IMR-90 (cell line): ENCODE results near the gene USH1G.

Experiments used
- CEBPB ChIP-seq: IDR thresholded peaks from 2 replicates; pipeline ENCODE4 v1.6.1; 2012; ENCODE audit warnings: low read depth, low read length, improper control_type of control experiment
- CTCF ChIP-seq: conservative IDR thresholded peaks from 2 replicates; pipeline ENCODE4 v1.5.1; 2012; ENCODE audit warnings: mild to moderate bottlenecking, low read depth, low read length, improper control_type of control experiment
- ELK1 ChIP-seq: fragments of 150-350 bp; IDR thresholded peaks from 2 replicates; pipeline ENCODE4 v1.6.1; 2016; ENCODE audit warnings: low read depth, mild to moderate bottlenecking, low read length, moderate library complexity, borderline replicate concordance
- FOS ChIP-seq: fragments of 150-350 bp; IDR thresholded peaks from 2 replicates; pipeline ENCODE4 v1.6.1; 2016; ENCODE audit warnings: low read depth, low read length
- POLR2A ChIP-seq: IDR thresholded peaks from 2 replicates; pipeline ENCODE4 v1.6.1; 2012; ENCODE audit warnings: mild to moderate bottlenecking, low read depth, low read length
- RCOR1 ChIP-seq: IDR thresholded peaks from 2 replicates; pipeline ENCODE4 v1.6.1; 2012; ENCODE audit warnings: mild to moderate bottlenecking, low read length, improper control_type of control experiment; ENCODE audit not compliant: insufficient replicate concordance
- SMC3 ChIP-seq: fragments of 150-350 bp; IDR thresholded peaks from 2 replicates; pipeline ENCODE4 v1.6.1; 2016; ENCODE audit warnings: low read depth, mild to moderate bottlenecking, antibody characterized with exemption, low read length, moderate library complexity

GRCh38 chr17:74916136-74916850 is 6.8 kb downstream of the USH1G start:
- TF ChIP-seq POLR2A (no peak), CTCF (no peak), ELK1 (no peak), RCOR1 (no peak), SMC3 (no peak), CEBPB (no peak), FOS (no peak)
